H9 (cell line): Measurements from ENCODE around the gene ARHGAP24. TPM values are rescaled to one million over a fixed set of nuclear protein-coding genes. Genes with fewer than 3 reads are reported as not detected.

Experiments used
- DNase-seq: peaks from one replicate; pipeline ENCODE4 v3.0.0-alpha.2; 2017
- H2AFZ ChIP-seq: one replicate; pipeline ENCODE4 v1.6.1; 2013; ENCODE audit warnings: mild to moderate bottlenecking, low read length, control low read depth, moderate library complexity
- H2AK5ac ChIP-seq: 2 replicates; pipeline ENCODE4 v1.6.1; 2013; ENCODE audit warnings: low read length, control low read depth, mixed read lengths; ENCODE audit not compliant: insufficient read length
- H2BK120ac ChIP-seq: one replicate; pipeline ENCODE4 v1.6.1; 2013; ENCODE audit warnings: low read depth, mild to moderate bottlenecking, low read length, control low read depth, inconsistent platforms; ENCODE audit not compliant: poor library complexity, severe bottlenecking
- H2BK12ac ChIP-seq: 2 replicates; pipeline ENCODE4 v1.6.1; 2013; ENCODE audit warnings: low read length, control low read depth, mixed read lengths, low read depth; ENCODE audit not compliant: insufficient read length
- H2BK15ac ChIP-seq: 2 replicates; pipeline ENCODE4 v1.6.1; 2013; ENCODE audit warnings: low read depth, low read length, control low read depth
- H2BK20ac ChIP-seq: one replicate; pipeline ENCODE4 v1.6.1; 2013; ENCODE audit warnings: low read depth, mild to moderate bottlenecking, low read length, control low read depth, inconsistent platforms; ENCODE audit not compliant: poor library complexity, severe bottlenecking
- H2BK5ac ChIP-seq: 2 replicates; pipeline ENCODE4 v1.6.1; 2013; ENCODE audit warnings: low read length, control low read depth, mixed read lengths; ENCODE audit not compliant: insufficient read length
- H3K14ac ChIP-seq: 2 replicates; pipeline ENCODE4 v1.6.1; 2013; ENCODE audit warnings: low read length, control low read depth; ENCODE audit not compliant: insufficient read depth
- H3K18ac ChIP-seq: 2 replicates; pipeline ENCODE4 v1.6.1; 2013; ENCODE audit warnings: low read depth, mild to moderate bottlenecking, mixed read lengths, low read length, control low read depth; ENCODE audit not compliant: insufficient read length
- H3K23ac ChIP-seq: 2 replicates; pipeline ENCODE4 v1.6.1; 2013; ENCODE audit warnings: low read length, control low read depth, mixed read lengths, low read depth; ENCODE audit not compliant: insufficient read length
- H3K23me2 ChIP-seq: 2 replicates; pipeline ENCODE4 v1.6.1; 2013; ENCODE audit warnings: low read depth, mild to moderate bottlenecking, mixed read lengths, low read length, control low read depth; ENCODE audit not compliant: insufficient read length, poor library complexity, severe bottlenecking
- H3K27ac ChIP-seq: 2 replicates; pipeline ENCODE4 v1.5.1; 2013; ENCODE audit warnings: low read length, control low read depth, mixed read lengths, low read depth; ENCODE audit not compliant: insufficient read length
- H3K27me3 ChIP-seq: 2 replicates; pipeline ENCODE4 v1.6.1; 2013; ENCODE audit warnings: low read length, control low read depth, inconsistent platforms; ENCODE audit not compliant: insufficient read depth
- H3K4ac ChIP-seq: 2 replicates; pipeline ENCODE4 v1.6.1; 2013; ENCODE audit warnings: low read depth, mild to moderate bottlenecking, control low read depth, inconsistent platforms, low read length, moderate library complexity
- H3K4me1 ChIP-seq: 2 replicates; pipeline ENCODE4 v1.6.1; 2013; ENCODE audit warnings: low read length, control low read depth, inconsistent platforms; ENCODE audit not compliant: insufficient read depth
- H3K4me2 ChIP-seq: 2 replicates; pipeline ENCODE4 v1.6.1; 2013; ENCODE audit warnings: low read length, control low read depth, mixed read lengths; ENCODE audit not compliant: insufficient read length, insufficient read depth
- H3K56ac ChIP-seq: 2 replicates; pipeline ENCODE4 v1.6.1; 2013; ENCODE audit warnings: low read depth, mild to moderate bottlenecking, mixed read lengths, low read length, control low read depth; ENCODE audit not compliant: insufficient read length
- H3K79me1 ChIP-seq: 2 replicates; pipeline ENCODE4 v1.6.1; 2013; ENCODE audit warnings: low read depth, mild to moderate bottlenecking, moderate library complexity, low read length, control low read depth, inconsistent platforms; ENCODE audit not compliant: insufficient read depth, poor library complexity, severe bottlenecking
- H3K79me2 ChIP-seq: 2 replicates; pipeline ENCODE4 v1.6.1; 2013; ENCODE audit warnings: low read length, control low read depth, inconsistent platforms; ENCODE audit not compliant: insufficient read depth
- H3K9ac ChIP-seq: 2 replicates; pipeline ENCODE4 v1.6.1; 2013; ENCODE audit warnings: low read length, control low read depth, mixed read lengths; ENCODE audit not compliant: insufficient read length; ENCODE audit errors: extremely low read depth
- H3K9me3 ChIP-seq: one replicate; pipeline ENCODE4 v1.6.1; 2013; ENCODE audit warnings: low read depth, low read length, inconsistent platforms; ENCODE audit not compliant: control insufficient read depth
- H3T11ph ChIP-seq: one replicate; pipeline ENCODE4 v1.6.1; 2013; ENCODE audit warnings: mild to moderate bottlenecking, low read length, control low read depth, inconsistent platforms
- H4K20me1 ChIP-seq: one replicate; pipeline ENCODE4 v1.6.1; 2013; ENCODE audit not compliant: control insufficient read depth, insufficient read length, insufficient read depth
- H4K5ac ChIP-seq: 2 replicates; pipeline ENCODE4 v1.6.1; 2013; ENCODE audit warnings: low read depth, mild to moderate bottlenecking, mixed read lengths, low read length, control low read depth; ENCODE audit not compliant: insufficient read length
- H4K8ac ChIP-seq: replicated peaks from 2 replicates; pipeline ENCODE4 v1.6.1; 2013; ENCODE audit warnings: low read length, control low read depth, mixed read lengths, low read depth; ENCODE audit not compliant: insufficient read length
- H4K91ac ChIP-seq: 2 replicates; pipeline ENCODE4 v1.6.1; 2013; ENCODE audit warnings: low read depth, mild to moderate bottlenecking, moderate library complexity, mixed read lengths, low read length, control low read depth; ENCODE audit not compliant: insufficient read length
- H3K27ac Mint-ChIP-seq, 3 experiments: 2 replicates in 2 of 3; 3 replicates in 1 of 3; pipeline ENCODE4 v1.8.0; 2020 to 2021; ENCODE audit warnings: mixed read lengths in 3 of 3, mild to moderate bottlenecking in 1 of 3, moderate library complexity in 1 of 3
- H3K27me3 Mint-ChIP-seq: 2 replicates; pipeline ENCODE4 v1.8.0; 2021; ENCODE audit warnings: low read depth, mild to moderate bottlenecking, moderate library complexity, mixed read lengths
- H3K36me3 Mint-ChIP-seq, 3 experiments: 2 replicates in 2 of 3; 3 replicates in 1 of 3; pipeline ENCODE4 v1.8.0; 2020 to 2021; ENCODE audit warnings: low read depth in 3 of 3, mixed read lengths in 3 of 3; ENCODE audit not compliant: insufficient read depth in 1 of 3
- H3K4me1 Mint-ChIP-seq, 2 experiments: 2 replicates each; pipeline ENCODE4 v1.8.0; 2020; ENCODE audit warnings: mixed read lengths in 2 of 2
- H3K4me3 Mint-ChIP-seq, 2 experiments: 2 replicates in 1 of 2; 3 replicates in 1 of 2; pipeline ENCODE4 v1.8.0; 2020 to 2021; ENCODE audit warnings: mild to moderate bottlenecking in 2 of 2, mixed read lengths in 2 of 2, moderate library complexity in 1 of 2
- H3K9me3 Mint-ChIP-seq, 2 experiments: 2 replicates in 1 of 2; 3 replicates in 1 of 2; pipeline ENCODE4 v1.8.0; 2020; ENCODE audit warnings: mild to moderate bottlenecking in 2 of 2, mixed read lengths in 2 of 2, moderate library complexity in 1 of 2
- WGBS: extraction: QIAGEN DNeasy Blood & Tissue Kit; methylation state at CpG from one replicate; pipeline ENCODE4 v1.1.7; 2013; ENCODE audit warnings: missing lambda C conversion rate, low lambda C conversion rate, mixed read lengths; ENCODE audit not compliant: insufficient read length; ENCODE audit errors: extremely low coverage; 5-methylcytosine and 5-hydroxymethylcytosine counted together
- total RNA-seq: library from RNA; stranded (reverse); gene quantifications from 2 replicates; pipeline ENCODE4 v1.2.1, GENCODE V29; 2021
- TF ChIP-seq, protein P1 (sequence below): fragments of 200-600 bp; sonication (generic); conservative IDR thresholded peaks from 3 replicates; pipeline ENCODE4 v1.8.0; 2021; ENCODE audit warnings: antibody characterized with exemption, mild to moderate bottlenecking

The ARHGAP24 gene
- total RNA-seq, 1 experiment from 2014 or later, result 0.37 TPM

- H3K27me3 Mint-ChIP-seq, result no peaks in the 10 kb centered on the region
- Histone ChIP-seq H3K23me2 (no peaks in the 10 kb centered on the region), H2AK5ac (no peak overlapping the region), H3K14ac (no peak overlapping the region), H2AFZ (no peak overlapping the region), H3K9me3 (no peaks in the 10 kb centered on the region), H3K18ac (no peak overlapping the region), H3K4ac (no peak overlapping the region), H3T11ph (no peak overlapping the region), H4K5ac (no peak overlapping the region), H3K4me2 (no peak overlapping the region), H4K91ac (no peak overlapping the region), H2BK20ac (no peak overlapping the region), H4K20me1 (no peaks in the 10 kb centered on the region), H3K79me2 (no peaks in the 10 kb centered on the region), H3K79me1 (no peaks in the 10 kb centered on the region), H3K4me1 (no peaks in the 10 kb centered on the region), H3K27me3 (no peaks in the 10 kb centered on the region), H2BK15ac (no peak overlapping the region), H2BK120ac (no peak overlapping the region), H2BK5ac (no peak overlapping the region), H3K56ac (no peak overlapping the region), H3K27ac (no peak overlapping the region), H4K8ac (no peak overlapping the region), H3K23ac (no peak overlapping the region), H3K9ac (no peak overlapping the region), H2BK12ac (no peak overlapping the region)
- H3K4me3 Mint-ChIP-seq, result no peak overlapping the region
- H3K36me3 Mint-ChIP-seq, result no peaks in the 10 kb centered on the region
- H3K9me3 Mint-ChIP-seq, result no peaks in the 10 kb centered on the region
- H3K27ac Mint-ChIP-seq, result no peak overlapping the region
- TF ChIP-seq, protein P1, sequence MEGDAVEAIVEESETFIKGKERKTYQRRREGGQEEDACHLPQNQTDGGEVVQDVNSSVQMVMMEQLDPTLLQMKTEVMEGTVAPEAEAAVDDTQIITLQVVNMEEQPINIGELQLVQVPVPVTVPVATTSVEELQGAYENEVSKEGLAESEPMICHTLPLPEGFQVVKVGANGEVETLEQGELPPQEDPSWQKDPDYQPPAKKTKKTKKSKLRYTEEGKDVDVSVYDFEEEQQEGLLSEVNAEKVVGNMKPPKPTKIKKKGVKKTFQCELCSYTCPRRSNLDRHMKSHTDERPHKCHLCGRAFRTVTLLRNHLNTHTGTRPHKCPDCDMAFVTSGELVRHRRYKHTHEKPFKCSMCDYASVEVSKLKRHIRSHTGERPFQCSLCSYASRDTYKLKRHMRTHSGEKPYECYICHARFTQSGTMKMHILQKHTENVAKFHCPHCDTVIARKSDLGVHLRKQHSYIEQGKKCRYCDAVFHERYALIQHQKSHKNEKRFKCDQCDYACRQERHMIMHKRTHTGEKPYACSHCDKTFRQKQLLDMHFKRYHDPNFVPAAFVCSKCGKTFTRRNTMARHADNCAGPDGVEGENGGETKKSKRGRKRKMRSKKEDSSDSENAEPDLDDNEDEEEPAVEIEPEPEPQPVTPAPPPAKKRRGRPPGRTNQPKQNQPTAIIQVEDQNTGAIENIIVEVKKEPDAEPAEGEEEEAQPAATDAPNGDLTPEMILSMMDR, result no peak
- no peaks in the 10 kb centered on the region; a peak in 1 of 4 replicates for H3K4me1 Mint-ChIP-seq
- DNase-seq, result no peak
- WGBS, result no CpG with 5 or more reads among the region's 2 CpGs
Measured at GRCh38 chr4:85610450-85610849, 135.5 kb downstream of the ARHGAP24 start.
